Endodermal cell (in vitro differentiated cells): ENCODE data around the gene HID1. TPM values are rescaled to one million over a fixed set of nuclear protein-coding genes. Genes with fewer than 3 reads are reported as not detected.

Source experiments
- DNase-seq: peaks from one replicate; pipeline ENCODE4 v3.0.0-alpha.2; 2017
- H3K27ac ChIP-seq: 2 replicates; pipeline ENCODE4 v1.5.1; 2013; ENCODE audit warnings: mild to moderate bottlenecking, low read depth, low read length, moderate library complexity
- H3K27me3 ChIP-seq: 2 replicates; pipeline ENCODE4 v1.6.1; 2013; ENCODE audit warnings: mild to moderate bottlenecking, low read length, moderate library complexity; ENCODE audit not compliant: insufficient read depth, control insufficient read depth, poor library complexity, severe bottlenecking
- H3K36me3 ChIP-seq: 2 replicates; pipeline ENCODE4 v1.7.0; 2013; ENCODE audit warnings: mild to moderate bottlenecking, low read length, moderate library complexity; ENCODE audit not compliant: control insufficient read depth, insufficient read depth
- H3K4me1 ChIP-seq: one replicate; pipeline ENCODE4 v1.7.0; 2013; ENCODE audit warnings: low read length; ENCODE audit not compliant: control insufficient read depth, insufficient read depth
- H3K4me3 ChIP-seq: 2 replicates; pipeline ENCODE4 v1.5.1; 2013; ENCODE audit warnings: mild to moderate bottlenecking, low read length, moderate library complexity
- H3K9ac ChIP-seq: 2 replicates; pipeline ENCODE4 v1.6.1; 2013; ENCODE audit warnings: mild to moderate bottlenecking, low read length, moderate library complexity; ENCODE audit not compliant: poor library complexity, severe bottlenecking; ENCODE audit errors: extremely low read depth
- H3K9me3 ChIP-seq: 2 replicates; pipeline ENCODE4 v1.6.1; 2013; ENCODE audit warnings: mild to moderate bottlenecking, low read length, moderate library complexity; ENCODE audit not compliant: control insufficient read depth
- H3K27ac Mint-ChIP-seq: 2 replicates; pipeline ENCODE4 v1.8.0; 2020; ENCODE audit warnings: mixed read lengths
- H3K27me3 Mint-ChIP-seq: 2 replicates; pipeline ENCODE4 v1.8.0; 2021; ENCODE audit warnings: mild to moderate bottlenecking, mixed read lengths; ENCODE audit not compliant: insufficient read depth
- H3K36me3 Mint-ChIP-seq: 2 replicates; pipeline ENCODE4 v1.8.0; 2020; ENCODE audit warnings: low read depth, mixed read lengths
- H3K4me1 Mint-ChIP-seq: 2 replicates; pipeline ENCODE4 v1.8.0; 2020; ENCODE audit warnings: mixed read lengths
- H3K4me3 Mint-ChIP-seq: 2 replicates; pipeline ENCODE4 v1.8.0; 2020; ENCODE audit warnings: mild to moderate bottlenecking, moderate library complexity, mixed read lengths
- H3K9me3 Mint-ChIP-seq: 2 replicates; pipeline ENCODE4 v1.8.0; 2020; ENCODE audit warnings: mild to moderate bottlenecking, mixed read lengths
- WGBS, 2 experiments: methylation state at CpG; one replicate each; pipeline versions ENCODE4 v1.1.5 to v1.1.7; 2013; ENCODE audit warnings: missing lambda C conversion rate in 2 of 2, mixed read lengths in 1 of 2; ENCODE audit not compliant: insufficient coverage in 1 of 2, insufficient read length in 1 of 2; 5-methylcytosine and 5-hydroxymethylcytosine counted together
- total RNA-seq, 2 donors: library from RNA; stranded (reverse); fragmentation: NEBNext Ultra II Directional in 1 of 2; extraction: Animal tissue kit (Norgen Biotek cat#: 25700) in 1 of 2; gene quantifications; 2 replicates in 1 of 2; 3 replicates in 1 of 2; pipeline ENCODE4 v1.2.1, GENCODE V29; 2021
- TF ChIP-seq, protein P1 (sequence below): fragments of 200-600 bp; sonication (generic); conservative IDR thresholded peaks from 2 replicates; pipeline ENCODE4 v1.5.0; 2021; ENCODE audit warnings: antibody characterized with exemption, mild to moderate bottlenecking

The HID1 gene
- total RNA-seq, 2 donors from 2014 or later, result 7.6 to 11.4 TPM

GRCh38 chr17:74999523-74999922 lies 27.0 kb upstream of the HID1 start:
- Histone ChIP-seq H3K4me1 (no peaks in the 10 kb centered on the region), H3K9me3 (no peaks in the 10 kb centered on the region), H3K27ac (no peak overlapping the region), H3K27me3 (no peaks in the 10 kb centered on the region), H3K36me3 (peaks cover 19% of the 10 kb centered on the region), H3K4me3 (no peak overlapping the region), H3K9ac (no peak overlapping the region)
- H3K27ac Mint-ChIP-seq, result no peak overlapping the region
- TF ChIP-seq, protein P1, sequence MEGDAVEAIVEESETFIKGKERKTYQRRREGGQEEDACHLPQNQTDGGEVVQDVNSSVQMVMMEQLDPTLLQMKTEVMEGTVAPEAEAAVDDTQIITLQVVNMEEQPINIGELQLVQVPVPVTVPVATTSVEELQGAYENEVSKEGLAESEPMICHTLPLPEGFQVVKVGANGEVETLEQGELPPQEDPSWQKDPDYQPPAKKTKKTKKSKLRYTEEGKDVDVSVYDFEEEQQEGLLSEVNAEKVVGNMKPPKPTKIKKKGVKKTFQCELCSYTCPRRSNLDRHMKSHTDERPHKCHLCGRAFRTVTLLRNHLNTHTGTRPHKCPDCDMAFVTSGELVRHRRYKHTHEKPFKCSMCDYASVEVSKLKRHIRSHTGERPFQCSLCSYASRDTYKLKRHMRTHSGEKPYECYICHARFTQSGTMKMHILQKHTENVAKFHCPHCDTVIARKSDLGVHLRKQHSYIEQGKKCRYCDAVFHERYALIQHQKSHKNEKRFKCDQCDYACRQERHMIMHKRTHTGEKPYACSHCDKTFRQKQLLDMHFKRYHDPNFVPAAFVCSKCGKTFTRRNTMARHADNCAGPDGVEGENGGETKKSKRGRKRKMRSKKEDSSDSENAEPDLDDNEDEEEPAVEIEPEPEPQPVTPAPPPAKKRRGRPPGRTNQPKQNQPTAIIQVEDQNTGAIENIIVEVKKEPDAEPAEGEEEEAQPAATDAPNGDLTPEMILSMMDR, result no peak
- DNase-seq, result no peak
- peaks cover 22% of the 10 kb centered on the region for H3K36me3 Mint-ChIP-seq
- H3K27me3 Mint-ChIP-seq, result no peaks in the 10 kb centered on the region
- no peaks in the 10 kb centered on the region for H3K4me1 Mint-ChIP-seq
- 94 to 95% methylated on average over 3 to 4 of the region's 4 CpGs for WGBS, 2 experiments
- H3K9me3 Mint-ChIP-seq, result no peaks in the 10 kb centered on the region
- no peak overlapping the region for H3K4me3 Mint-ChIP-seq

DNA sequence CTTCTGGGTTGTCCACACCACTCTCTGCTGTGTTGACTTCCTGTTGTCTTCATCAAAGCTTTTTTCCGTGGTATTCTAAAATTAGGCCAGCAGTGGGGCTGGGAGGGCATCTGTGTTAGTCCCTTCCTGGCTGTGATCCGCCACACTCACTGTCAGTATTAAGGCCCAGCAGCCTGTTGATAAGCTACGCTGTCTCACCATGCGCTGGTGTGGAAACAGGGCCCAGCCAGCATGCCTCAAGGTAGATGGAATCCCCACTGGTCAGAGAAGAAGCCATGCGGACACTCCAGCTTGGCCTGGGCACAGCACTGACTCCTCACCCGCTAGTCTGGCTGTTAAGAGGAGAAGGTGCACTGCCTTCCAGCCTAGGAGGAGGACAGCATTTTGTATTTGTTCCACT lies 26.2 kb upstream of the HID1 start:
- Mint-ChIP-seq H3K4me3 (no peak overlapping the region), H3K4me1 (no peaks in the 10 kb centered on the region), H3K27me3 (no peaks in the 10 kb centered on the region), H3K9me3 (no peaks in the 10 kb centered on the region), H3K36me3 (peaks cover 19% of the 10 kb centered on the region), H3K27ac (no peak overlapping the region)
- DNase-seq, result no peak
- TF ChIP-seq, protein P1, result no peak
- Histone ChIP-seq H3K4me1 (no peaks in the 10 kb centered on the region), H3K27me3 (no peaks in the 10 kb centered on the region), H3K4me3 (no peak overlapping the region), H3K9me3 (no peaks in the 10 kb centered on the region), H3K9ac (no peak overlapping the region), H3K36me3 (peaks cover 19% of the 10 kb centered on the region), H3K27ac (no peak overlapping the region)
- 92 to 93% methylated on average over 4 to 6 of the region's 6 CpGs for WGBS, 2 experiments

DNA sequence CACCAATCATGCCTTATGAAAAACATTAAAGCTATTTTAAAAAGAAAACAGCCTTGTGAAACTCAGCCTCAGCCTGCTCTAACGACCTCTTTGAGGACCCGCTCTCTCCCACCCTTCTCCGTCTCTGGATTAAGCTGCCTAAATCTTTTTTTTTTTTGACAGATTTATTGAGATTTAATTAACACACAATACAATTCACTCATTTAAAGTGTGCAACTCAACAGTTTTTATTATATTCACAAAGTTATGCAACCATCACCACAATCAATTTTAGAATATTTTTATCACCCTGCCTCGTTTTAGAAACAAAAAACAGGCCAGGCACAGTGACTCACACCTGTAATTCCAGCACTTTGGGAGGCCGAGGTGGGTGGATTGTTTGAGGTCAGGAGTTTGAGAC lies 23.3 kb upstream of the HID1 start:
- H3K9ac ChIP-seq, result no peak overlapping the region
- no peak for DNase-seq
- TF ChIP-seq, protein P1, result no peak
- no peak overlapping the region for H3K27ac ChIP-seq
- no peaks in the 10 kb centered on the region for H3K9me3 ChIP-seq
- Mint-ChIP-seq H3K36me3 (peaks cover 10% of the 10 kb centered on the region), H3K27me3 (no peaks in the 10 kb centered on the region), H3K9me3 (no peaks in the 10 kb centered on the region), H3K27ac (no peak overlapping the region), H3K4me3 (no peak overlapping the region), H3K4me1 (peaks cover 4% of the 10 kb centered on the region)
- no peaks in the 10 kb centered on the region for H3K4me1 ChIP-seq
- H3K4me3 ChIP-seq, result no peak overlapping the region
- peaks cover 6% of the 10 kb centered on the region for H3K36me3 ChIP-seq
- 95 to 100% methylated on average over 3 to 5 of the region's 5 CpGs for whole genome bisulfite sequencing, 2 experiments
- H3K27me3 ChIP-seq, result no peaks in the 10 kb centered on the region
